ENCODE results near the gene MAPK1. TPM values are rescaled to one million over a fixed set of nuclear protein-coding genes. Genes with fewer than 3 reads are reported as not detected.

MAPK1 gene
- total RNA-seq, 1 experiment from 2014 or later = 87.4 TPM

DNA sequence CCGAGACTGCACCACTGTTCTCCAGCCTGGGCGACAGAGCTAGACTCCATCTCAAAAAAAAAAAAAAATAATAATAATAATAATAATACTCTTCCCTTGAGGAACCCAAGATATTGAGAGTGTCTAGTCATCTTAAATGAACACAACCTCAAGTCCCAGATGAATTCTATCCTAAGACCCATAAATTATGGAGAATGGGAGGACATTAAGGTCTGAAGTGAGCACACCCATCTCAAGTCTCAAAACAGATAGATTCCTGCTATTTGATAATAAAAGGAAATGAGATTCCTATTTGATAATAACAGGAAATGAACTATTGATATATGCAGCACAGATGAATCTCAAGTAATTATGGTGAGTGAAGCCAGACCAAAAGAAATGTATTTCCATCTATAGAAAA lies 51.5 kb downstream of the MAPK1 start:
- DNase-seq (ENCODE audit: low spot score) (no peak), ATAC-seq (no peak)
- peaks cover 37% of the 10 kb centered on the region for H3K4me1 Mint-ChIP-seq
- peaks cover 8% of the 10 kb centered on the region for H3K9me3 Mint-ChIP-seq
- H3K27ac Mint-ChIP-seq = no peak overlapping the region
- no peaks in the 10 kb centered on the region for H3K27me3 Mint-ChIP-seq (ENCODE audit: low read depth)
- POLR2A ChIA-PET = interaction anchor here (0.7 kb wide), 1 partner anchor 21 kb away, joined by 4 read pairs; no protein-coding TSS in a partner anchor
- H3K36me3 Mint-ChIP-seq = peaks cover 10% of the 10 kb centered on the region
- CTCF ChIA-PET = no interaction called here
- no peak overlapping the region for H3K4me3 Mint-ChIP-seq
- TF ChIP-seq, protein P1, sequence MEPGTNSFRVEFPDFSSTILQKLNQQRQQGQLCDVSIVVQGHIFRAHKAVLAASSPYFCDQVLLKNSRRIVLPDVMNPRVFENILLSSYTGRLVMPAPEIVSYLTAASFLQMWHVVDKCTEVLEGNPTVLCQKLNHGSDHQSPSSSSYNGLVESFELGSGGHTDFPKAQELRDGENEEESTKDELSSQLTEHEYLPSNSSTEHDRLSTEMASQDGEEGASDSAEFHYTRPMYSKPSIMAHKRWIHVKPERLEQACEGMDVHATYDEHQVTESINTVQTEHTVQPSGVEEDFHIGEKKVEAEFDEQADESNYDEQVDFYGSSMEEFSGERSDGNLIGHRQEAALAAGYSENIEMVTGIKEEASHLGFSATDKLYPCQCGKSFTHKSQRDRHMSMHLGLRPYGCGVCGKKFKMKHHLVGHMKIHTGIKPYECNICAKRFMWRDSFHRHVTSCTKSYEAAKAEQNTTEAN (CRISPR knock-in tag; IDR thresholded peaks at IDR 0.05) = no peak
- no peak for TF ChIP-seq SP1 (CRISPR knock-in tag; conservative IDR thresholded peaks at IDR 0.05)
- TF ChIP-seq, protein P2, sequence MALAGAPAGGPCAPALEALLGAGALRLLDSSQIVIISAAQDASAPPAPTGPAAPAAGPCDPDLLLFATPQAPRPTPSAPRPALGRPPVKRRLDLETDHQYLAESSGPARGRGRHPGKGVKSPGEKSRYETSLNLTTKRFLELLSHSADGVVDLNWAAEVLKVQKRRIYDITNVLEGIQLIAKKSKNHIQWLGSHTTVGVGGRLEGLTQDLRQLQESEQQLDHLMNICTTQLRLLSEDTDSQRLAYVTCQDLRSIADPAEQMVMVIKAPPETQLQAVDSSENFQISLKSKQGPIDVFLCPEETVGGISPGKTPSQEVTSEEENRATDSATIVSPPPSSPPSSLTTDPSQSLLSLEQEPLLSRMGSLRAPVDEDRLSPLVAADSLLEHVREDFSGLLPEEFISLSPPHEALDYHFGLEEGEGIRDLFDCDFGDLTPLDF (CRISPR knock-in tag; IDR thresholded peaks at IDR 0.05) = no peak
- TF ChIP-seq, protein P3, sequence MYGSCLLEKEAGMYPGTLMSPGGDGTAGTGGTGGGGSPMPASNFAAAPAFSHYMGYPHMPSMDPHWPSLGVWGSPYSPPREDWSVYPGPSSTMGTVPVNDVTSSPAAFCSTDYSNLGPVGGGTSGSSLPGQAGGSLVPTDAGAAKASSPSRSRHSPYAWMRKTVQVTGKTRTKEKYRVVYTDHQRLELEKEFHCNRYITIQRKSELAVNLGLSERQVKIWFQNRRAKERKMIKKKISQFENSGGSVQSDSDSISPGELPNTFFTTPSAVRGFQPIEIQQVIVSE (CRISPR knock-in tag; IDR thresholded peaks at IDR 0.05; ENCODE audit: borderline replicate concordance) = no peak
- TF ChIP-seq, protein P4, sequence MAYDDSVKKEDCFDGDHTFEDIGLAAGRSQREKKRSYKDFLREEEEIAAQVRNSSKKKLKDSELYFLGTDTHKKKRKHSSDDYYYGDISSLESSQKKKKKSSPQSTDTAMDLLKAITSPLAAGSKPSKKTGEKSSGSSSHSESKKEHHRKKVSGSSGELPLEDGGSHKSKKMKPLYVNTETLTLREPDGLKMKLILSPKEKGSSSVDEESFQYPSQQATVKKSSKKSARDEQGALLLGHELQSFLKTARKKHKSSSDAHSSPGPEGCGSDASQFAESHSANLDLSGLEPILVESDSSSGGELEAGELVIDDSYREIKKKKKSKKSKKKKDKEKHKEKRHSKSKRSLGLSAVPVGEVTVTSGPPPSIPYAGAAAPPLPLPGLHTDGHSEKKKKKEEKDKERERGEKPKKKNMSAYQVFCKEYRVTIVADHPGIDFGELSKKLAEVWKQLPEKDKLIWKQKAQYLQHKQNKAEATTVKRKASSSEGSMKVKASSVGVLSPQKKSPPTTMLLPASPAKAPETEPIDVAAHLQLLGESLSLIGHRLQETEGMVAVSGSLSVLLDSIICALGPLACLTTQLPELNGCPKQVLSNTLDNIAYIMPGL (CRISPR knock-in tag; IDR thresholded peaks at IDR 0.05) = no peak
- TF ChIP-seq FOXP1 (CRISPR knock-in tag; IDR thresholded peaks at IDR 0.05; ENCODE audit: borderline replicate concordance) = no peak
- TF ChIP-seq, protein P5, sequence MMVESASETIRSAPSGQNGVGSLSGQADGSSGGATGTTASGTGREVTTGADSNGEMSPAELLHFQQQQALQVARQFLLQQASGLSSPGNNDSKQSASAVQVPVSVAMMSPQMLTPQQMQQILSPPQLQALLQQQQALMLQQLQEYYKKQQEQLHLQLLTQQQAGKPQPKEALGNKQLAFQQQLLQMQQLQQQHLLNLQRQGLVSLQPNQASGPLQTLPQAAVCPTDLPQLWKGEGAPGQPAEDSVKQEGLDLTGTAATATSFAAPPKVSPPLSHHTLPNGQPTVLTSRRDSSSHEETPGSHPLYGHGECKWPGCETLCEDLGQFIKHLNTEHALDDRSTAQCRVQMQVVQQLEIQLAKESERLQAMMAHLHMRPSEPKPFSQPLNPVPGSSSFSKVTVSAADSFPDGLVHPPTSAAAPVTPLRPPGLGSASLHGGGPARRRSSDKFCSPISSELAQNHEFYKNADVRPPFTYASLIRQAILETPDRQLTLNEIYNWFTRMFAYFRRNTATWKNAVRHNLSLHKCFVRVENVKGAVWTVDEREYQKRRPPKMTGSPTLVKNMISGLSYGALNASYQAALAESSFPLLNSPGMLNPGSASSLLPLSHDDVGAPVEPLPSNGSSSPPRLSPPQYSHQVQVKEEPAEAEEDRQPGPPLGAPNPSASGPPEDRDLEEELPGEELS (CRISPR knock-in tag; IDR thresholded peaks at IDR 0.05) = no peak
- TF ChIP-seq KAT7 (CRISPR knock-in tag; IDR thresholded peaks at IDR 0.05; ENCODE audit: borderline replicate concordance) = no peak
- TF ChIP-seq ZBTB21 (CRISPR knock-in tag; IDR thresholded peaks at IDR 0.05; ENCODE audit: borderline replicate concordance) = no peak
- TF ChIP-seq GTF2I (CRISPR knock-in tag; conservative IDR thresholded peaks at IDR 0.05) = no peak
- TF ChIP-seq, protein P6, sequence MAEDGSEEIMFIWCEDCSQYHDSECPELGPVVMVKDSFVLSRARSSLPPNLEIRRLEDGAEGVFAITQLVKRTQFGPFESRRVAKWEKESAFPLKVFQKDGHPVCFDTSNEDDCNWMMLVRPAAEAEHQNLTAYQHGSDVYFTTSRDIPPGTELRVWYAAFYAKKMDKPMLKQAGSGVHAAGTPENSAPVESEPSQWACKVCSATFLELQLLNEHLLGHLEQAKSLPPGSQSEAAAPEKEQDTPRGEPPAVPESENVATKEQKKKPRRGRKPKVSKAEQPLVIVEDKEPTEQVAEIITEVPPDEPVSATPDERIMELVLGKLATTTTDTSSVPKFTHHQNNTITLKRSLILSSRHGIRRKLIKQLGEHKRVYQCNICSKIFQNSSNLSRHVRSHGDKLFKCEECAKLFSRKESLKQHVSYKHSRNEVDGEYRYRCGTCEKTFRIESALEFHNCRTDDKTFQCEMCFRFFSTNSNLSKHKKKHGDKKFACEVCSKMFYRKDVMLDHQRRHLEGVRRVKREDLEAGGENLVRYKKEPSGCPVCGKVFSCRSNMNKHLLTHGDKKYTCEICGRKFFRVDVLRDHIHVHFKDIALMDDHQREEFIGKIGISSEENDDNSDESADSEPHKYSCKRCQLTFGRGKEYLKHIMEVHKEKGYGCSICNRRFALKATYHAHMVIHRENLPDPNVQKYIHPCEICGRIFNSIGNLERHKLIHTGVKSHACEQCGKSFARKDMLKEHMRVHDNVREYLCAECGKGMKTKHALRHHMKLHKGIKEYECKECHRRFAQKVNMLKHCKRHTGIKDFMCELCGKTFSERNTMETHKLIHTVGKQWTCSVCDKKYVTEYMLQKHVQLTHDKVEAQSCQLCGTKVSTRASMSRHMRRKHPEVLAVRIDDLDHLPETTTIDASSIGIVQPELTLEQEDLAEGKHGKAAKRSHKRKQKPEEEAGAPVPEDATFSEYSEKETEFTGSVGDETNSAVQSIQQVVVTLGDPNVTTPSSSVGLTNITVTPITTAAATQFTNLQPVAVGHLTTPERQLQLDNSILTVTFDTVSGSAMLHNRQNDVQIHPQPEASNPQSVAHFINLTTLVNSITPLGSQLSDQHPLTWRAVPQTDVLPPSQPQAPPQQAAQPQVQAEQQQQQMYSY (CRISPR knock-in tag; IDR thresholded peaks at IDR 0.05) = no peak
- TF ChIP-seq, protein P7, sequence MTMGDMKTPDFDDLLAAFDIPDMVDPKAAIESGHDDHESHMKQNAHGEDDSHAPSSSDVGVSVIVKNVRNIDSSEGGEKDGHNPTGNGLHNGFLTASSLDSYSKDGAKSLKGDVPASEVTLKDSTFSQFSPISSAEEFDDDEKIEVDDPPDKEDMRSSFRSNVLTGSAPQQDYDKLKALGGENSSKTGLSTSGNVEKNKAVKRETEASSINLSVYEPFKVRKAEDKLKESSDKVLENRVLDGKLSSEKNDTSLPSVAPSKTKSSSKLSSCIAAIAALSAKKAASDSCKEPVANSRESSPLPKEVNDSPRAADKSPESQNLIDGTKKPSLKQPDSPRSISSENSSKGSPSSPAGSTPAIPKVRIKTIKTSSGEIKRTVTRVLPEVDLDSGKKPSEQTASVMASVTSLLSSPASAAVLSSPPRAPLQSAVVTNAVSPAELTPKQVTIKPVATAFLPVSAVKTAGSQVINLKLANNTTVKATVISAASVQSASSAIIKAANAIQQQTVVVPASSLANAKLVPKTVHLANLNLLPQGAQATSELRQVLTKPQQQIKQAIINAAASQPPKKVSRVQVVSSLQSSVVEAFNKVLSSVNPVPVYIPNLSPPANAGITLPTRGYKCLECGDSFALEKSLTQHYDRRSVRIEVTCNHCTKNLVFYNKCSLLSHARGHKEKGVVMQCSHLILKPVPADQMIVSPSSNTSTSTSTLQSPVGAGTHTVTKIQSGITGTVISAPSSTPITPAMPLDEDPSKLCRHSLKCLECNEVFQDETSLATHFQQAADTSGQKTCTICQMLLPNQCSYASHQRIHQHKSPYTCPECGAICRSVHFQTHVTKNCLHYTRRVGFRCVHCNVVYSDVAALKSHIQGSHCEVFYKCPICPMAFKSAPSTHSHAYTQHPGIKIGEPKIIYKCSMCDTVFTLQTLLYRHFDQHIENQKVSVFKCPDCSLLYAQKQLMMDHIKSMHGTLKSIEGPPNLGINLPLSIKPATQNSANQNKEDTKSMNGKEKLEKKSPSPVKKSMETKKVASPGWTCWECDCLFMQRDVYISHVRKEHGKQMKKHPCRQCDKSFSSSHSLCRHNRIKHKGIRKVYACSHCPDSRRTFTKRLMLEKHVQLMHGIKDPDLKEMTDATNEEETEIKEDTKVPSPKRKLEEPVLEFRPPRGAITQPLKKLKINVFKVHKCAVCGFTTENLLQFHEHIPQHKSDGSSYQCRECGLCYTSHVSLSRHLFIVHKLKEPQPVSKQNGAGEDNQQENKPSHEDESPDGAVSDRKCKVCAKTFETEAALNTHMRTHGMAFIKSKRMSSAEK (CRISPR knock-in tag; IDR thresholded peaks at IDR 0.05; ENCODE audit: borderline replicate concordance) = no peak
- TF ChIP-seq NR2C2 (CRISPR knock-in tag; IDR thresholded peaks at IDR 0.05) = no peak
- TF ChIP-seq SMAD4 (CRISPR knock-in tag; IDR thresholded peaks at IDR 0.05) = no peak
- TF ChIP-seq, protein P8, sequence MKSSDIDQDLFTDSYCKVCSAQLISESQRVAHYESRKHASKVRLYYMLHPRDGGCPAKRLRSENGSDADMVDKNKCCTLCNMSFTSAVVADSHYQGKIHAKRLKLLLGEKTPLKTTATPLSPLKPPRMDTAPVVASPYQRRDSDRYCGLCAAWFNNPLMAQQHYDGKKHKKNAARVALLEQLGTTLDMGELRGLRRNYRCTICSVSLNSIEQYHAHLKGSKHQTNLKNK (CRISPR knock-in tag; IDR thresholded peaks at IDR 0.05) = no peak
- TF ChIP-seq, protein P9, sequence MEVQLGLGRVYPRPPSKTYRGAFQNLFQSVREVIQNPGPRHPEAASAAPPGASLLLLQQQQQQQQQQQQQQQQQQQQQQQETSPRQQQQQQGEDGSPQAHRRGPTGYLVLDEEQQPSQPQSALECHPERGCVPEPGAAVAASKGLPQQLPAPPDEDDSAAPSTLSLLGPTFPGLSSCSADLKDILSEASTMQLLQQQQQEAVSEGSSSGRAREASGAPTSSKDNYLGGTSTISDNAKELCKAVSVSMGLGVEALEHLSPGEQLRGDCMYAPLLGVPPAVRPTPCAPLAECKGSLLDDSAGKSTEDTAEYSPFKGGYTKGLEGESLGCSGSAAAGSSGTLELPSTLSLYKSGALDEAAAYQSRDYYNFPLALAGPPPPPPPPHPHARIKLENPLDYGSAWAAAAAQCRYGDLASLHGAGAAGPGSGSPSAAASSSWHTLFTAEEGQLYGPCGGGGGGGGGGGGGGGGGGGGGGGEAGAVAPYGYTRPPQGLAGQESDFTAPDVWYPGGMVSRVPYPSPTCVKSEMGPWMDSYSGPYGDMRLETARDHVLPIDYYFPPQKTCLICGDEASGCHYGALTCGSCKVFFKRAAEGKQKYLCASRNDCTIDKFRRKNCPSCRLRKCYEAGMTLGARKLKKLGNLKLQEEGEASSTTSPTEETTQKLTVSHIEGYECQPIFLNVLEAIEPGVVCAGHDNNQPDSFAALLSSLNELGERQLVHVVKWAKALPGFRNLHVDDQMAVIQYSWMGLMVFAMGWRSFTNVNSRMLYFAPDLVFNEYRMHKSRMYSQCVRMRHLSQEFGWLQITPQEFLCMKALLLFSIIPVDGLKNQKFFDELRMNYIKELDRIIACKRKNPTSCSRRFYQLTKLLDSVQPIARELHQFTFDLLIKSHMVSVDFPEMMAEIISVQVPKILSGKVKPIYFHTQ (CRISPR knock-in tag; IDR thresholded peaks at IDR 0.05) = no peak
- TF ChIP-seq, protein P10, sequence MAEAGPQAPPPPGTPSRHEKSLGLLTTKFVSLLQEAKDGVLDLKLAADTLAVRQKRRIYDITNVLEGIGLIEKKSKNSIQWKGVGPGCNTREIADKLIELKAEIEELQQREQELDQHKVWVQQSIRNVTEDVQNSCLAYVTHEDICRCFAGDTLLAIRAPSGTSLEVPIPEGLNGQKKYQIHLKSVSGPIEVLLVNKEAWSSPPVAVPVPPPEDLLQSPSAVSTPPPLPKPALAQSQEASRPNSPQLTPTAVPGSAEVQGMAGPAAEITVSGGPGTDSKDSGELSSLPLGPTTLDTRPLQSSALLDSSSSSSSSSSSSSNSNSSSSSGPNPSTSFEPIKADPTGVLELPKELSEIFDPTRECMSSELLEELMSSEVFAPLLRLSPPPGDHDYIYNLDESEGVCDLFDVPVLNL (CRISPR knock-in tag; IDR thresholded peaks at IDR 0.05; ENCODE audit: borderline replicate concordance, low read depth) = no peak
